SJCRH30 (cell line): ENCODE results near the gene RGS10. TPM values are rescaled to one million over a fixed set of nuclear protein-coding genes. Genes with fewer than 3 reads are reported as not detected.
A peak's percentile ranks its signal among the peaks of the same experiment; 100 is the strongest.

Experiments used
- DNase-seq, 2 experiments: peaks; one replicate each; pipeline ENCODE4 v3.0.0-alpha.2; 2015 to 2020
- H3K27ac ChIP-seq: fragments of 250-450 bp; sonication (Bioruptor Pico); 2 replicates; pipeline ENCODE4 v1.5.1; 2020; ENCODE audit warnings: mild to moderate bottlenecking, moderate library complexity
- H3K27me3 ChIP-seq: fragments of 250-450 bp; sonication (Bioruptor Pico); 2 replicates; pipeline ENCODE4 v1.5.1; 2020; ENCODE audit warnings: mild to moderate bottlenecking, moderate library complexity
- H3K36me3 ChIP-seq: fragments of 250-450 bp; sonication (Bioruptor Pico); 2 replicates; pipeline ENCODE4 v1.5.1; 2020; ENCODE audit warnings: mild to moderate bottlenecking, moderate library complexity
- H3K4me1 ChIP-seq: fragments of 250-450 bp; sonication (Bioruptor Pico); 2 replicates; pipeline ENCODE4 v1.5.1; 2020; ENCODE audit warnings: mild to moderate bottlenecking, moderate library complexity
- H3K4me3 ChIP-seq: fragments of 250-450 bp; sonication (Bioruptor Pico); 2 replicates; pipeline ENCODE4 v1.5.1; 2020; ENCODE audit warnings: mild to moderate bottlenecking, moderate library complexity
- H3K9me3 ChIP-seq: fragments of 250-450 bp; sonication (Bioruptor Pico); replicated peaks from 2 replicates; pipeline ENCODE4 v1.5.1; 2020; ENCODE audit warnings: mild to moderate bottlenecking, moderate library complexity
- total RNA-seq: library from RNA; depleted of rRNA; stranded (reverse); fragments of >200 nt; shearing (Covaris generic); gene quantifications from 2 replicates; pipeline ENCODE4 v1.2.3, GENCODE V29; 2014

The RGS10 gene
- total RNA-seq, 1 experiment from 2014 or later, result not detected

GRCh38 chr10:119517235-119518141 is 25.0 kb downstream of the RGS10 start:
- 0 out of 2 replicates have a peak, but pooled peaks cover 3% of the 10 kb centered on the region for H3K27me3 ChIP-seq
- H3K36me3 ChIP-seq, result no peaks in the 10 kb centered on the region
- peaks cover 14% of the 10 kb centered on the region for H3K4me1 ChIP-seq
- H3K27ac ChIP-seq, result peak overlapping the region; percentile 31; the same call in 1 of the 2 replicates
- no peaks in the 10 kb centered on the region for H3K9me3 ChIP-seq
- H3K4me3 ChIP-seq, result no peak overlapping the region
- peak; percentile 33 to 36 for DNase-seq

GRCh38 chr10:119516381-119517234 is 25.9 kb downstream of the RGS10 start:
- no peak overlapping the region for H3K4me3 ChIP-seq
- peaks cover 7% of the 10 kb centered on the region for H3K4me1 ChIP-seq
- H3K36me3 ChIP-seq, result no peaks in the 10 kb centered on the region
- no peaks in the 10 kb centered on the region for H3K9me3 ChIP-seq
- no peak overlapping the region for H3K27ac ChIP-seq
- H3K27me3 ChIP-seq, result 0 out of 2 replicates have a peak, but pooled peaks cover 3% of the 10 kb centered on the region
- DNase-seq, result no peak

GRCh38 chr10:119515511-119516045 is 26.9 kb downstream of the RGS10 start:
- Histone ChIP-seq H3K9me3 (no peaks in the 10 kb centered on the region), H3K4me3 (no peak overlapping the region), H3K27ac (no peak overlapping the region), H3K27me3 (0 out of 2 replicates have a peak, but pooled peaks cover 3% of the 10 kb centered on the region), H3K36me3 (no peaks in the 10 kb centered on the region), H3K4me1 (peaks cover 6% of the 10 kb centered on the region)
- DNase-seq, result no peak

GRCh38 chr10:119514819-119515218 is 27.7 kb downstream of the RGS10 start:
- DNase-seq, result no peak
- H3K9me3 ChIP-seq, result no peaks in the 10 kb centered on the region
- no peaks in the 10 kb centered on the region for H3K36me3 ChIP-seq
- H3K27ac ChIP-seq, result no peak overlapping the region
- H3K4me1 ChIP-seq, result peaks cover 6% of the 10 kb centered on the region
- 0 out of 2 replicates have a peak, but pooled peaks cover 3% of the 10 kb centered on the region for H3K27me3 ChIP-seq
- H3K4me3 ChIP-seq, result no peak overlapping the region

GRCh38 chr10:119511828-119512515 is 30.5 kb downstream of the RGS10 start:
- H3K4me1 ChIP-seq, result no peaks in the 10 kb centered on the region
- H3K27ac ChIP-seq, result no peak overlapping the region
- H3K36me3 ChIP-seq, result no peaks in the 10 kb centered on the region
- no peak overlapping the region for H3K4me3 ChIP-seq
- peaks cover 5% of the 10 kb centered on the region; the same call in 1 of the 2 replicates for H3K27me3 ChIP-seq
- no peak for DNase-seq
- no peaks in the 10 kb centered on the region for H3K9me3 ChIP-seq

GRCh38 chr10:119509909-119510451 is 32.5 kb downstream of the RGS10 start:
- H3K36me3 ChIP-seq, result no peaks in the 10 kb centered on the region
- no peak overlapping the region for H3K27ac ChIP-seq
- H3K4me1 ChIP-seq, result peaks cover 3% of the 10 kb centered on the region; the same call in 1 of the 2 replicates

GRCh38 chr10:119507115-119507514 is 35.4 kb downstream of the RGS10 start:
- DNase-seq, result no peak
- no peaks in the 10 kb centered on the region for H3K36me3 ChIP-seq
- H3K9me3 ChIP-seq, result no peaks in the 10 kb centered on the region
- peaks cover 13% of the 10 kb centered on the region; the same call in 1 of the 2 replicates for H3K27me3 ChIP-seq
- no peak overlapping the region for H3K27ac ChIP-seq
- peaks cover 3% of the 10 kb centered on the region; the same call in 1 of the 2 replicates for H3K4me1 ChIP-seq
- no peak overlapping the region for H3K4me3 ChIP-seq

More at GRCh38 chr10:119509909-119510451, 32.5 kb downstream of the RGS10 start:
- no peak for DNase-seq
- Histone ChIP-seq H3K9me3 (no peaks in the 10 kb centered on the region), H3K27me3 (peaks cover 15% of the 10 kb centered on the region; the same call in 1 of the 2 replicates), H3K4me3 (no peak overlapping the region)

- Histone ChIP-seq H3K27ac (no peak overlapping the region), H3K4me1 (peaks cover 3% of the 10 kb centered on the region; the same call in 1 of the 2 replicates), H3K4me3 (no peak overlapping the region), H3K27me3 (peaks cover 19% of the 10 kb centered on the region), H3K36me3 (no peaks in the 10 kb centered on the region), H3K9me3 (no peaks in the 10 kb centered on the region)
- DNase-seq, result no peak
Measured at GRCh38 chr10:119505588-119506315, 36.8 kb downstream of the RGS10 start.

GRCh38 chr10:119505131-119505551 is 37.4 kb downstream of the RGS10 start:
- no peak overlapping the region for H3K27ac ChIP-seq
- no peaks in the 10 kb centered on the region for H3K36me3 ChIP-seq
- H3K9me3 ChIP-seq, result no peaks in the 10 kb centered on the region
- H3K4me1 ChIP-seq, result peaks cover 3% of the 10 kb centered on the region; the same call in 1 of the 2 replicates
- H3K4me3 ChIP-seq, result no peak overlapping the region
- H3K27me3 ChIP-seq, result peaks cover 25% of the 10 kb centered on the region
- DNase-seq, result peak; percentile 42 to 56

- Histone ChIP-seq H3K4me3 (no peak overlapping the region), H3K27me3 (peaks cover 28% of the 10 kb centered on the region), H3K4me1 (peaks cover 3% of the 10 kb centered on the region; the same call in 1 of the 2 replicates), H3K9me3 (no peaks in the 10 kb centered on the region), H3K36me3 (no peaks in the 10 kb centered on the region), H3K27ac (no peak overlapping the region)
- DNase-seq, result no peak
Measured at GRCh38 chr10:119504651-119505050, 37.9 kb downstream of the RGS10 start.

GRCh38 chr10:119503821-119504220 is 38.7 kb downstream of the RGS10 start:
- Histone ChIP-seq H3K27ac (no peak overlapping the region), H3K9me3 (no peaks in the 10 kb centered on the region), H3K27me3 (peaks cover 29% of the 10 kb centered on the region), H3K4me3 (no peak overlapping the region), H3K36me3 (no peaks in the 10 kb centered on the region), H3K4me1 (peaks cover 3% of the 10 kb centered on the region; the same call in 1 of the 2 replicates)
- DNase-seq, result no peak

GRCh38 chr10:119502618-119503155 is 39.8 kb downstream of the RGS10 start:
- Histone ChIP-seq H3K4me1 (peaks cover 3% of the 10 kb centered on the region; the same call in 1 of the 2 replicates), H3K27me3 (peaks cover 29% of the 10 kb centered on the region), H3K4me3 (no peak overlapping the region), H3K9me3 (no peaks in the 10 kb centered on the region), H3K36me3 (no peaks in the 10 kb centered on the region), H3K27ac (no peak overlapping the region)
- DNase-seq, result no peak

- no peak overlapping the region for H3K27ac ChIP-seq
- peaks cover 33% of the 10 kb centered on the region for H3K27me3 ChIP-seq
- no peak overlapping the region for H3K4me3 ChIP-seq
- H3K9me3 ChIP-seq, result no peaks in the 10 kb centered on the region
- no peak for DNase-seq
- H3K4me1 ChIP-seq, result peaks cover 3% of the 10 kb centered on the region; the same call in 1 of the 2 replicates
- no peaks in the 10 kb centered on the region for H3K36me3 ChIP-seq
Measured at GRCh38 chr10:119502209-119502608, 40.3 kb downstream of the RGS10 start.
